ENCODE data around the gene KIFC3.

DNA sequence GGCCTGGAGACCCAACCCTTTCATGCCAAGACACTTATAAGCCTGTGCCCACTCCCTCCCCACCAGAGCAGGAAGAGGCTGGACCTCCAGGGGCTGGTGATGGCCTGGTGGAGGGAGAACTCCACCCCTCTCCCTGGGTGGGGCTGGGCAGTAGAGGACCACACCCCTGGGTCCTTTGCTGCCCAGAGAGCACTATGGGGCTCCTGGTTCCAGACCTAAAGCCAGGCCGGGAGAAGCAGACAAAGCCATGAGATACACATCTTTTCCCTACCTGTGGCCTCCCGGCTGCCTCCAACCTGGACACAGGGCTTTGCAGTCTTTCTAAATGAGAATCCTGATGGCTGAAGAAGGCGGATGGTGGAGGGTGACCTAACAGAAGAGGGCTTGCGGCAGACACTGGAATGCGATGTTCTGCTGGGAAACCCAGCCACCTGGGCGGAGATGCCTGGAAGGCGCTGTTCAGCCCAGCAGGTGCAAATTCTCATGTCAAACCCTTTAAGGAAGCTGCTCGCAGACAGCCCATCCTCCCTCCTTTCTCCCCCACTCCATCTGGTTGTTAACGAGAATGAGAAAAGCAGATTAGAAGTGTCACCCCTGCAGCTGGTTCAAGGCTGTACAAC, 43.9 kb upstream of the KIFC3 start:
- TF ChIP-seq CTCF (IDR thresholded peaks at IDR 0.05) (no peak), EP300 (IDR thresholded peaks at IDR 0.05) (no peak)
